Measurements from ENCODE around the gene DLK1. TPM values are rescaled to one million over a fixed set of nuclear protein-coding genes. Genes with fewer than 3 reads are reported as not detected.

The DLK1 gene
- total and polyA plus RNA-seq, 3 experiments from 2014 or later: not detected

Other genes with a start within 250 kb of the DLK1 start
- 1 to 10 TPM; 2.4 TPM for gene BEGAIN, start 139.5 kb upstream of the DLK1 start, total RNA-seq
- gene BEGAIN, start 139.5 kb upstream of the DLK1 start, polyA plus RNA-seq: 0.26 TPM
- gene MEG3, start 99.2 kb downstream of the DLK1 start, total RNA-seq: under 1 TPM in 1 of 2 experiments, not detected in 1; 0.13 TPM
- gene MEG3, start 99.2 kb downstream of the DLK1 start, polyA plus RNA-seq: not detected
- gene RTL1, start 176.8 kb downstream of the DLK1 start, total RNA-seq: not detected
- not detected for gene RTL1, start 176.8 kb downstream of the DLK1 start, polyA plus RNA-seq